Raji (cell line): ENCODE data around the gene KIAA2012.

Source experiments
- POLR2A ChIP-seq: IDR thresholded peaks from 2 replicates; pipeline ENCODE4 v1.6.1; 2011; ENCODE audit warnings: low read depth, low read length, control low read depth; ENCODE audit not compliant: insufficient read depth

The KIAA2012 gene

GRCh38 chr2:202194418-202194817 lies 121.4 kb downstream of the KIAA2012 start:
- TF ChIP-seq POLR2A = no peak

GRCh38 chr2:202196727-202197126 lies 123.7 kb downstream of the KIAA2012 start:
- TF ChIP-seq POLR2A = no peak

- no peak for TF ChIP-seq POLR2A
Observed at GRCh38 chr2:202201220-202202160, 128.4 kb downstream of the KIAA2012 start.

GRCh38 chr2:202203348-202203747 lies 130.3 kb downstream of the KIAA2012 start:
- TF ChIP-seq POLR2A = no peak

- no peak for TF ChIP-seq POLR2A
Observed at GRCh38 chr2:202204855-202205254, 131.8 kb downstream of the KIAA2012 start.

- TF ChIP-seq POLR2A = no peak
Observed at GRCh38 chr2:202208526-202208925, 135.5 kb downstream of the KIAA2012 start.

GRCh38 chr2:202215179-202215578 lies 142.1 kb downstream of the KIAA2012 start:
- no peak for TF ChIP-seq POLR2A

- no peak for TF ChIP-seq POLR2A
Observed at GRCh38 chr2:202221873-202222272, 148.8 kb downstream of the KIAA2012 start.

GRCh38 chr2:202237787-202238233 lies 164.8 kb downstream of the KIAA2012 start:
- no peak for TF ChIP-seq POLR2A

- peak; percentile 92 for TF ChIP-seq POLR2A
Observed at GRCh38 chr2:202238234-202239197, 165.5 kb downstream of the KIAA2012 start, which contains the start of gene SUMO1. TSS of gene SUMO1 (minus strand) at chr2:202238597. CDS start at chr2:202238451, 146 bp downstream.

GRCh38 chr2:202249521-202250253 lies 176.6 kb downstream of the KIAA2012 start:
- TF ChIP-seq POLR2A = no peak

GRCh38 chr2:202251494-202251893 lies 178.4 kb downstream of the KIAA2012 start:
- no peak for TF ChIP-seq POLR2A
